K562 (cell line): ENCODE data around the gene CCNL2. TPM values are rescaled to one million over a fixed set of nuclear protein-coding genes. Genes with fewer than 3 reads are reported as not detected.

ENCODE experiments used
- CTBP1 ChIP-seq: fragments of 450-650 bp; IDR thresholded peaks from 2 replicates; pipeline ENCODE4 v1.6.1; 2016; ENCODE audit warnings: borderline replicate concordance
- EGR1 ChIP-seq: fragments of 450-650 bp; conservative IDR thresholded peaks from 2 replicates; pipeline ENCODE4 v1.6.1; 2017; ENCODE audit warnings: mild to moderate bottlenecking
- FOXA3 ChIP-seq, 2 experiments: fragments of 450-650 bp in 1 of 2; sonication (generic) in 1 of 2; formaldehyde crosslinking; IDR thresholded peaks in 1 of 2; conservative IDR thresholded peaks in 1 of 2; 2 replicates each; pipeline versions ENCODE4 v1.4.0 to v1.8.0; 2020 to 2022; ENCODE audit warnings: mild to moderate bottlenecking in 2 of 2, missing genetic modification reagents in 1 of 2
- FOXM1 ChIP-seq, 2 experiments: fragments of 450-650 bp in 1 of 2; sonication (generic) in 1 of 2; formaldehyde crosslinking in 1 of 2; IDR thresholded peaks; 2 replicates each; pipeline versions ENCODE4 v1.6.1 to v1.9.0; 2017 to 2022; ENCODE audit warnings: low read depth in 2 of 2, mild to moderate bottlenecking in 2 of 2, missing genetic modification reagents in 1 of 2, moderate library complexity in 1 of 2
- GATAD2A ChIP-seq: fragments of 450-650 bp; IDR thresholded peaks from 2 replicates; pipeline ENCODE4 v1.6.1; 2017
- JUN ChIP-seq, 2 experiments: sonication (generic) in 1 of 2; formaldehyde crosslinking in 1 of 2; IDR thresholded peaks; 2 replicates each; pipeline versions ENCODE4 v1.6.1 to v1.8.0; 2012 to 2022; ENCODE audit warnings: borderline replicate concordance in 2 of 2, mild to moderate bottlenecking in 2 of 2, improper control_type of control experiment in 1 of 2, low read depth in 1 of 2, low read length in 1 of 2, missing genetic modification reagents in 1 of 2
- MAZ ChIP-seq, 2 experiments: fragments of 450-650 bp in 1 of 2; sonication (generic) in 1 of 2; formaldehyde crosslinking; IDR thresholded peaks in 1 of 2; conservative IDR thresholded peaks in 1 of 2; 2 replicates each; pipeline versions ENCODE4 v1.4.0 to v1.5.0; 2020; ENCODE audit warnings: mild to moderate bottlenecking in 1 of 2, missing genetic modification reagents in 1 of 2
- MECOM ChIP-seq: fragments of 250-450 bp; sonication (Bioruptor Pico); IDR thresholded peaks from 2 replicates; pipeline ENCODE4 v1.8.0; 2022; ENCODE audit warnings: inconsistent platforms
- PHF21A ChIP-seq: fragments of 450-650 bp; IDR thresholded peaks from 2 replicates; pipeline ENCODE4 v1.6.1; 2017; ENCODE audit warnings: low read depth, borderline replicate concordance
- RBM39 ChIP-seq: fragments of 200-400 bp; formaldehyde crosslinking; optimal IDR thresholded peaks from 2 replicates; pipeline ENCODE3; 2018; ENCODE audit warnings: low read depth, low read length
- SRSF1 ChIP-seq: fragments of 200-400 bp; formaldehyde crosslinking; IDR thresholded peaks from 2 replicates; pipeline ENCODE4 v1.6.1; 2017; ENCODE audit warnings: mild to moderate bottlenecking, low read depth, low read length, moderate library complexity
- XRCC5 ChIP-seq: fragments of 200-400 bp; formaldehyde crosslinking; IDR thresholded peaks from 2 replicates; pipeline ENCODE4 v1.6.1; 2017; ENCODE audit warnings: low read depth, mild to moderate bottlenecking, low read length
- ZBTB17 ChIP-seq: fragments of 450-650 bp; formaldehyde crosslinking; IDR thresholded peaks from 2 replicates; pipeline ENCODE4 v1.4.0; 2020; ENCODE audit warnings: mild to moderate bottlenecking
- ZNF124 ChIP-seq: sonication (generic); formaldehyde crosslinking; IDR thresholded peaks from 2 replicates; pipeline ENCODE4 v1.8.1; 2022; ENCODE audit warnings: missing genetic modification reagents
- ZNF347 ChIP-seq: fragments of 450-650 bp; formaldehyde crosslinking; IDR thresholded peaks from 2 replicates; pipeline ENCODE4 v1.4.0; 2020; ENCODE audit warnings: low read depth, mild to moderate bottlenecking, moderate library complexity
- ZNF507 ChIP-seq: conservative IDR thresholded peaks from 2 replicates; pipeline ENCODE4 v1.6.1; 2017; ENCODE audit warnings: missing genetic modification characterization, missing compliant biosample characterization
- ZNF561 ChIP-seq: fragments of 450-650 bp; formaldehyde crosslinking; conservative IDR thresholded peaks from 2 replicates; pipeline ENCODE4 v1.4.0; 2020; ENCODE audit warnings: mild to moderate bottlenecking, moderate library complexity
- polyA plus RNA-seq, 8 experiments: library from polyadenylated mRNA; depleted of rRNA in 4 of 8; stranded (reverse) in 5 of 8; unstranded in 3 of 8; fragments of >200 nt; fragmentation: Nextera tagmentation in 2 of 8; fragmentation: Illumina TruSeq in 1 of 8; extraction: Ambion mirVana in 2 of 8; extraction: Trizol in 1 of 8; gene quantifications; 2 replicates each; pipeline versions ENCODE4 v1.2.1 to v1.2.3, GENCODE V29; 2011 to 2014; ENCODE audit warnings: inconsistent platforms in 1 of 8, missing spikeins in 1 of 8
- total RNA-seq, 7 experiments: library from RNA; depleted of rRNA in 6 of 7; stranded (reverse); fragments of >200 nt in 6 of 7; fragmentation: Illumina TruSeq in 2 of 7; extraction: Trizol in 2 of 7; gene quantifications; 2 replicates each; pipeline versions ENCODE4 v1.2.1 to v1.2.3, GENCODE V29; 2011 to 2021; ENCODE audit warnings: low replicate concordance in 1 of 7
- TF ChIP-seq, protein P1 (sequence below): fragments of 150-350 bp; conservative IDR thresholded peaks from 2 replicates; pipeline ENCODE4 v1.6.1; 2014; ENCODE audit warnings: low read length
- TF ChIP-seq, protein P2 (sequence below): sonication (generic); formaldehyde crosslinking; IDR thresholded peaks from 2 replicates; pipeline ENCODE4 v1.9.0; 2022; ENCODE audit warnings: mild to moderate bottlenecking, missing genetic modification reagents
- TF ChIP-seq, protein P3 (sequence below): sonication (generic); formaldehyde crosslinking; IDR thresholded peaks from 2 replicates; pipeline ENCODE4 v1.9.0; 2022; ENCODE audit warnings: mild to moderate bottlenecking, missing genetic modification reagents
- TF ChIP-seq, protein P4 (sequence below): fragments of 450-650 bp; IDR thresholded peaks from 2 replicates; pipeline ENCODE4 v1.6.1; 2018; ENCODE audit warnings: mild to moderate bottlenecking, low read depth; ENCODE audit not compliant: partially characterized antibody

Gene CCNL2
- total and polyA plus RNA-seq, 9 of the 15 experiments (the other 6 are each of a cell fraction or from before 2014, with no cell fraction given): 2.8 to 287 (median 94.5) TPM

DNA sequence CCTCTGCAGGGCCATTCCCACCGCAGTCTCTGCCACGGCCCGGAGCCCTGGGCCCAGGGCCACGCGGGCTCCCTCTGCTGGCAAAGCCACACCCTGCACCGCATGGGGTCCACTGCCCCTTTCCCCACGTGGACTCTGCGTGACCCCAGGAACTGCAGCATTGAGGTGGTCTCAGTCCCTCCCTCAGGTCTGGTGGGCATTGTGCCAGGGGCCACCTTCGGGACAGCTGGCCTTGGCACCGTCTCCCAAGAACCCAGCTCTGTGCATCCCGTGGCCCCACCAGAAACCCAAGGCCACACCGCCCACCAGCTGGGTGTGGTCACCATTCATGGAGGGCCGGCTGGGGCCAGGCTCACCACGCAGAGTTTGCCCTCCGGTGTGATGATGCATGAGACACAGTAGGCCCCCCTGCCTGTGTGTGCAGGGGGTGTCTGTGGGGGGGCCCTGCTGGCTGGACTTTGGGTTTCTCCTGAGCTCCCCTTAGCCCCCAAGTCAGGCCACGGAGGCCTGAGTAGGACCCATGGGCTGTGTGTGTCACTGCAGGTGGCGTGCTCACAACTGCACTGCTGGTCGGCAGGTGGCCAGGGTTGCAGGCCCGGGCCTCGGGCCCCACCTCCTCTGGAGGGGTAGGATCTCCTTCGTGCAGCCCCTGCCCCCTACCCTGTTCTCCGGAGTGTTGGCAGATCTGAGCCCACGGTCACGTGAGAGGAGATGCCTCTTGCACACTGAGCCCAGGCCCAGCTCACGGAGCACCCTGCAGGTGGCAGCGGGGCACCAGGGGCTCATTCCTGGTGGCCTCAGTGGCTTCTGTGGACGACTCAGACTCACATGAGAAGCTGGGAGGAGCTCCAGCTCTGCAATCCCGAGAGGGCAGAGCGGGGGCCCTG, 42.1 kb upstream of the CCNL2 start (continued):
- TF ChIP-seq MAZ (CRISPR knock-in tag; conservative IDR thresholded peaks at IDR 0.05 in 1 of 2, IDR thresholded peaks at IDR 0.05 in 1 of 2) (peak in 1 of 2 experiments; percentile 79; a peak in 2 of 4 replicates), ZBTB17 (CRISPR knock-in tag) (no peak), ZNF347 (CRISPR knock-in tag) (no peak), FOXM1 (IDR thresholded peaks at IDR 0.05; ENCODE audit: low read depth) (no peak), FOXM1 (CRISPR knock-in tag; IDR thresholded peaks at IDR 0.05; ENCODE audit: low read depth) (0 out of 2 replicates have a peak, but pooled peaks have one; percentile 60), ZNF561 (CRISPR knock-in tag) (no peak), RBM39 (no peak), CTBP1 (peak; percentile 70; the same call in 1 of the 2 replicates), PHF21A (no peak), GATAD2A (peak; percentile 77; the same call in 1 of the 2 replicates), MECOM (CRISPR knock-in tag) (peak; percentile 39; the same call in 1 of the 2 replicates), JUN (IDR thresholded peaks at IDR 0.05; ENCODE audit: borderline replicate concordance, low read depth, low read length) (peak; percentile 45; the same call in 1 of the 2 replicates), JUN (CRISPR knock-in tag; IDR thresholded peaks at IDR 0.05; ENCODE audit: borderline replicate concordance) (no peak), ZNF507 (tag) (no peak), SRSF1 (peak; percentile 66; the same call in 1 of the 2 replicates), EGR1 (peak; percentile 87), FOXA3 (CRISPR knock-in tag; conservative IDR thresholded peaks at IDR 0.05 in 1 of 2, IDR thresholded peaks at IDR 0.05 in 1 of 2) (0 out of 4 replicates have a peak, but pooled peaks of 1 of the 2 experiments have one; percentile 20), ZNF124 (CRISPR knock-in tag) (no peak), XRCC5 (peak; percentile 84; the same call in 1 of the 2 replicates)
- TF ChIP-seq, protein P1, sequence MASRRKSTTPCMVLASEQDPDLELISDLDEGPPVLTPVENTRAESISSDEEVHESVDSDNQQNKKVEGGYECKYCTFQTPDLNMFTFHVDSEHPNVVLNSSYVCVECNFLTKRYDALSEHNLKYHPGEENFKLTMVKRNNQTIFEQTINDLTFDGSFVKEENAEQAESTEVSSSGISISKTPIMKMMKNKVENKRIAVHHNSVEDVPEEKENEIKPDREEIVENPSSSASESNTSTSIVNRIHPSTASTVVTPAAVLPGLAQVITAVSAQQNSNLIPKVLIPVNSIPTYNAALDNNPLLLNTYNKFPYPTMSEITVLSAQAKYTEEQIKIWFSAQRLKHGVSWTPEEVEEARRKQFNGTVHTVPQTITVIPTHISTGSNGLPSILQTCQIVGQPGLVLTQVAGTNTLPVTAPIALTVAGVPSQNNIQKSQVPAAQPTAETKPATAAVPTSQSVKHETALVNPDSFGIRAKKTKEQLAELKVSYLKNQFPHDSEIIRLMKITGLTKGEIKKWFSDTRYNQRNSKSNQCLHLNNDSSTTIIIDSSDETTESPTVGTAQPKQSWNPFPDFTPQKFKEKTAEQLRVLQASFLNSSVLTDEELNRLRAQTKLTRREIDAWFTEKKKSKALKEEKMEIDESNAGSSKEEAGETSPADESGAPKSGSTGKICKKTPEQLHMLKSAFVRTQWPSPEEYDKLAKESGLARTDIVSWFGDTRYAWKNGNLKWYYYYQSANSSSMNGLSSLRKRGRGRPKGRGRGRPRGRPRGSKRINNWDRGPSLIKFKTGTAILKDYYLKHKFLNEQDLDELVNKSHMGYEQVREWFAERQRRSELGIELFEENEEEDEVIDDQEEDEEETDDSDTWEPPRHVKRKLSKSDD: 0 out of 2 replicates have a peak, but pooled peaks have one; percentile 37
- TF ChIP-seq, protein P2, sequence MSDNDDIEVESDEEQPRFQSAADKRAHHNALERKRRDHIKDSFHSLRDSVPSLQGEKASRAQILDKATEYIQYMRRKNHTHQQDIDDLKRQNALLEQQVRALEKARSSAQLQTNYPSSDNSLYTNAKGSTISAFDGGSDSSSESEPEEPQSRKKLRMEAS (CRISPR knock-in tag): peak; percentile 99
- TF ChIP-seq, protein P3, sequence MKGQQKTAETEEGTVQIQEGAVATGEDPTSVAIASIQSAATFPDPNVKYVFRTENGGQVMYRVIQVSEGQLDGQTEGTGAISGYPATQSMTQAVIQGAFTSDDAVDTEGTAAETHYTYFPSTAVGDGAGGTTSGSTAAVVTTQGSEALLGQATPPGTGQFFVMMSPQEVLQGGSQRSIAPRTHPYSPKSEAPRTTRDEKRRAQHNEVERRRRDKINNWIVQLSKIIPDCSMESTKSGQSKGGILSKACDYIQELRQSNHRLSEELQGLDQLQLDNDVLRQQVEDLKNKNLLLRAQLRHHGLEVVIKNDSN (CRISPR knock-in tag): peak; percentile 70
- TF ChIP-seq, protein P4, sequence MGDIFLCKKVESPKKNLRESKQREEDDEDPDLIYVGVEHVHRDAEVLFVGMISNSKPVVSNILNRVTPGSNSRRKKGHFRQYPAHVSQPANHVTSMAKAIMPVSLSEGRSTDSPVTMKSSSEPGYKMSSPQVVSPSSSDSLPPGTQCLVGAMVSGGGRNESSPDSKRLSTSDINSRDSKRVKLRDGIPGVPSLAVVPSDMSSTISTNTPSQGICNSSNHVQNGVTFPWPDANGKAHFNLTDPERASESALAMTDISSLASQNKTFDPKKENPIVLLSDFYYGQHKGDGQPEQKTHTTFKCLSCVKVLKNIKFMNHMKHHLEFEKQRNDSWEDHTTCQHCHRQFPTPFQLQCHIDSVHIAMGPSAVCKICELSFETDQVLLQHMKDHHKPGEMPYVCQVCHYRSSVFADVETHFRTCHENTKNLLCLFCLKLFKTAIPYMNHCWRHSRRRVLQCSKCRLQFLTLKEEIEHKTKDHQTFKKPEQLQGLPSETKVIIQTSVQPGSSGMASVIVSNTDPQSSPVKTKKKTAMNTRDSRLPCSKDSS: no peak
